Hematopoietic multipotent progenitor cell treated with erythropoietin and hydrocortisone succinate and interleukin-3 and kit ligand, for 8 days (in vitro differentiated cells): ENCODE measurements around the gene ZNF618.

Source experiments
- DNase-seq: peaks from one replicate; pipeline ENCODE4 v3.0.0-alpha.2; 2015

The ZNF618 gene

GRCh38 chr9:113914517-113914916 lies 38.4 kb downstream of the ZNF618 start:
- no peak for DNase-seq

DNA sequence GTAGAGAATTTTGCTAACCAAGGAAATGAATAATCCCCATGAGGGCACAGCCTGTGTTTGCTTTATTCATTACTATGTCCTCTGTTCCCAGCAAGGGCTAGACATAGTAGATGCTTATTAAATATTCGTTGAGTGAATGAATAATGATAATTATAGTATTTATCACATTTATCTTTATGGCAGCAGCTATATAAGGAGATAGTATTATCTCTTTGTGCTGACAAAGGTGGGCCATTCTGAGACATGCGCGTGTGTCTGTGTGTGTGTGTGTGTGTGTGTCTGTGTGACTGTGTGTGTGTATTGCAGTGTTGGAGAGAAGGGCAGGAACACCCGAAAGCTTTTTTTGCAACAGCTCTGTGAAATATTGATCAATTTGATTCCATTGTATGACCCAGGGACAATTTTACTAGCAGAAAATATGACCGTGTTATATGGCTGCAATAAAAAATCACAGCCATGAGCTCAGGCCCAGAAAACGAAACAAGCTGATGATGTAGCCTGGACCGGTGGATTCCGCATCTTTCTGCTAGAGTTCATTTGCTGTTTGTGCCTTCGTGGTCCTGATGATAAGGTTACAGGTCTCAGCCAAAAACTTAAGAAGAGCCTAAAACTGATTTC lies 39.8 kb downstream of the ZNF618 start:
- DNase-seq = no peak

GRCh38 chr9:113916931-113917330 lies 40.8 kb downstream of the ZNF618 start:
- DNase-seq = no peak

GRCh38 chr9:113918697-113919350 lies 42.7 kb downstream of the ZNF618 start:
- no peak for DNase-seq

- DNase-seq = no peak
Observed at GRCh38 chr9:113919382-113919781, 43.3 kb downstream of the ZNF618 start.

- DNase-seq = no peak
Observed at GRCh38 chr9:113919871-113920270, 43.8 kb downstream of the ZNF618 start.

DNA sequence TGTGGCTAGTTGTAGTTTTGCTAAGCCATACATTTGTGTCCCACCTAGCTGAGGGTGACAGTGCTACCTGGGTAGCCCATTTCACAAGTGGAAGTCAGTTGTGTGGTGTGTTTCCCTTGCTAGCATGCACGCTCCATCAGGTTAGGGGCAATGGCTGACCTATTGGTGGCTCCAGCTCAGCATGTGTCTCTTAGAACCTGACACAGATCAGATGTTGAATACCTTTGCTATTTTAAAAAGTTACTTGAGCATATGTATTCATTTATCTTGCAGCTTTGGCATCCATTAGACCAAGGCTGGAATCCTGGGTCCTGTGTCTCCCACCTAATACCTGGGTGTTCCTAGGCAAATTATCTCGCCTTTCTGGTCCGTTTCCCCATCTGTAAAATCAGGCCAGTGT lies 44.8 kb downstream of the ZNF618 start:
- no peak for DNase-seq

- DNase-seq = no peak
Observed at GRCh38 chr9:113921396-113921925, 45.4 kb downstream of the ZNF618 start.

DNA sequence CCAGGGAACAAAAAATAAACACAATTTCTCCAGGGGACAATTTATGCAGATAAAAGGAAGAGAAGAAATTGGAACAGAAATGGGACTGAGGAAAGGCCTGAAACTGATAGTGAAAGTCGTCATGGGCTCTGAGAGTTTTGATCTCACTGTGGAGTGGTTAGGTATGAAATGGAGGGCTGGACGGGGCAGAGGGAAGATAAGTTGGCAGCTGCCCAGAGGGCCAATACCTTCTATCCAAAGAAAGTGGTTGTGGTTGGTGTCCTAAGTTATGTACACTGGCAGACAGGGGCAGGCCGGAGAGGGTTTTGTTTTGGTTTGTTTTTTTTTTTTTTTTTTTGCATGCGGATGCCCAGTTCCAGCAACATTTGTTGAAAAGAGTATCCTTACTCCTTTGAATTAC lies 46.1 kb downstream of the ZNF618 start:
- DNase-seq = peak; percentile 63

- DNase-seq = no peak
Observed at GRCh38 chr9:113926211-113926610, 50.1 kb downstream of the ZNF618 start.

DNA sequence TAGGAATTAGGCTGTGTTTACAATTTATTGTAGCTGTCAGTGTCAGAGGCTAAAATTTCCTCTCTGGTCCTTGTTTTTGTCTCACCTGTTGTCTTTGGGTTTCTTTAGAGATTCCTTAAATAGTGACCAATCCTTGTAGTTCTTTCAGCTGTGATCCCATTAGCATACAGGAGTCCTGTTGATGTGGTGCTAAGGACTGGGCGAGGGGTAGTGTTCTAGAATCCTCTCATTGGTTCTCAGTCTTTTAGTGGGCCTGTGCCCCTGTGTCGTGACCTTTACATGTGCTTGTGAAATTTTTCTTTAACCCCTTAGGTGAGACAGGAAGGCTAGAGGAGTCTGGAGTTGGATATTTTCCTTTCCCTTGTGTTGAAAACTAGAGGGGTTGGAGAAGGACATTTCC lies 51.2 kb downstream of the ZNF618 start:
- no peak for DNase-seq

GRCh38 chr9:113928269-113928668 lies 52.2 kb downstream of the ZNF618 start:
- DNase-seq = no peak

GRCh38 chr9:113929634-113930389 lies 53.7 kb downstream of the ZNF618 start:
- no peak for DNase-seq

DNA sequence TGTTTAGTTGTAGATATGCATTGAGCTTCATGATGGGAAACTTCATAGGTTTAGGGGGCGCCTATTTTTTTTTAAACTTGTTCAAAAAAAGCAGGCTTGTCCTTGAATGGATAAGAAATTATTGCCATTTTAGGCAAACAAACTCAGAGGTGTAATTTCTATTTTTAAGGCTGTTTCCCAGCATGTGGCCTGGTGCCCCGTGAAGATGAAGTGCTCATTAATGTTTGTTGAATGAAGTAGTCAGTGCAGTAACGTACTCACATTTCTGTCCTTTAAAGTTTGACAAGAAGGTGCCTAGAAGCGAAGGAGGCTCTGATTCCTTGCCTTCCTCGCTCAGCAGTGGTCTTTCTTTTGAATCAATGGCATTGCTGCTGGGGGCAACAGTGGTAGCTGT lies 54.3 kb downstream of the ZNF618 start:
- DNase-seq = no peak

DNA sequence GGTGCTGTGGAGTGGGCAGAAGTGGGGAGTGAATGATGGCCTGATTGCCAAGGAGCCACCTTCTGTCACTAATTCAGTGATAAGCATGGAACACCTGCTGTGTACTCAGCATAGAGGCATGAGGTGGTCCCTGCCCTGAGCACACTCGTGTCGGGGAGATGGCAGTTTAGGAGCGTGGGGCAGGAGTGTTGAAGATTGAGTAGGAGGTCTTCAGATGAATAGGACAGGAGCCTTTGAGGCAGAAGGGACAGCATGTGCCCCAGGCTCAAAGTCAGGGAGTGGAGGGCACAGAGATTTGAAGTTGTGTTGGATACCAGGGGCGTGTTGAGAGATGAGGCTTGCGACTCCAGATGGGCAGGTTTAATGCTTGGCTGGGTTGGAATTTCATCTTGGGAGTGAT lies 55.0 kb downstream of the ZNF618 start:
- DNase-seq = no peak

GRCh38 chr9:113931777-113932176 lies 55.7 kb downstream of the ZNF618 start:
- DNase-seq = no peak

- DNase-seq = no peak
Observed at GRCh38 chr9:113932906-113933584, 56.9 kb downstream of the ZNF618 start.

DNA sequence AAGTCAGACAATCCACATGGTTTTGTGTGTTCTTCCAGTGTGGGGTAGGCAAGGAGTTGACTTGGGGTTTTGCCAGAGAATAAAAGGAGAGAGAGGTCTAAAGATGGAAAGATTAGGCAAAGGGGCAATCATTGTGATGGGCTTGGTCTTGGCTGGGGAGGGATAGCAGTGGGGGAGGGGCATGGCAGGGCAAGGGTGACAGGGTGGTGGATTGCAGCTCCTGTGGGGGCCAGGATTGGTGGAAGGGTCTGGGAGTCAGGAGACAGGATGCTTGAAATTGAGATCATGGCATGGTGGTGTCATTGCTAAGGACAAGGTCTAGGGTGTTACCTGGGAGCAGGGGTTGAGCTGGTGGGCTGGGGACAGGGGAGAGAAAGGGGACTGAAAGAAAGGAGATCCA lies 57.6 kb downstream of the ZNF618 start:
- DNase-seq = no peak

DNA sequence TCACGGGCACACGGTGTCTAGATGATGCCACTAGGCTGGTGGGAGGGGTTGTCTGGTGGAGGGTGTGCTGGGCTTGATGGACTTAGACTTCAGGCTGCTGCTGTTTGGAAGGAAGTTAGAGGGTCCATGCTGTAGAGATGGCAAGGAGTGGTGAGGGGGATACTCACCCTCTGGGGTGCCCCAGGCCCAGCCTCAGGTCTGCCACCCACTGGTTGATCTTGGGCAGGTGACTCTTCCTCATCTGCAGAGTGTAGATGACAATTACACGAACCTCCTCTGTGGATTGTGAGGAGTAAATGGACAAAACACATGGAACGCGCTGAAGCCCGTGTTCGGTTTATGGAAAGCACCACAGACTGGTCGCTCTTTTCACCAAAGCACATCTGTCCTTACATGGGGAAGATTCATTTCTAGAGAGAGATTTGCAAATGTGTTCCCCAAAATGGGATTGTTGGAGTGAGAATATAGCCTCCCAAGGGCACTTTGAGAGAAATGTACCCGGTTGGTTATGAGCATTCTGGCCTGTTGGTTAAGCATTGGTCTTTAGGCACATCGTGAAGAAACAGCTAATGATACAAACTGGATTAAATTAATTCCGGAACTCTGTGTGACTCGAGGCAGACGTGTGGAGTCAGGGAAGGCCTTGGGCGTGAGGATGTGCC lies 58.2 kb downstream of the ZNF618 start:
- DNase-seq = no peak

DNA sequence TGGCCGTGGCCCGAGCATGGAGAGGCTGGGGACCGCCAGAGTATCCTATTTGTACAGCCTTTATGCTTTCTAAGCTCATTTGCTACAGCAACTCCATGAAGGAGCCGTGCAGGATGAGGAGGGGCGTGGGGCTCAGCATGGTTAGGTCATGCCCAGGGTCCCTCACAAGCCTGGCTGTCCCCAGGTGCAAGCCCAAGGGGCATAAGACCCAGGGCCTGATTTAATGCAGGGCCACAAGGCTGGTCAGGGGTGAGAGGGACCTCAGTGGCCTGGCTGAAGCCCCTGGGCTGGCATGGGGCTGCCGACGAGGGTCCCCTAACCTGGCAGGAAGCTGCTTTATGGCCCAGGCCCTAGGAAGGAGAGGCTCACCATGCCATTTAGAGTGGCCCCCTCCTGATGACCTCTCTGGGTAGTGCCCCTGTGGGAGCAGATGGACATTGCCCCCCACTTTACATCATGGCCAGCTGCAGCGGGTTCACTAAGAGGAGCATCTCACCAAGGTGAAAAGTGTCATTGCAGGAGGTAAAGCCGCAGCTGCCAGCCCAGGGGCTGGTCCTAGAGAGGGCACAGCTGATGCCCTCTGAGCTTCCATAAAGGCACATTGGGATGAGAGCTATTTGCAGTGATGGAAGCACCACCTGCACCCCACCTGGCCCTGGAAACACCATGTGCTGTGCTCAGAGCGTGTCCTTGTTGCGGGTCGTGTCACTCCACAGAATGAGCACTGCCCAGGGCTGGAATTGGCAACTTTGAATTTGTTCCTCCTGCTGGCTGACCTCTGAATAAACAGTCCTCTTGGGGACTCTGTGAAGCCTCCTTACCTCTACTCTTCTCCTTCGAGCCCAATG lies 58.9 kb downstream of the ZNF618 start:
- no peak for DNase-seq

DNA sequence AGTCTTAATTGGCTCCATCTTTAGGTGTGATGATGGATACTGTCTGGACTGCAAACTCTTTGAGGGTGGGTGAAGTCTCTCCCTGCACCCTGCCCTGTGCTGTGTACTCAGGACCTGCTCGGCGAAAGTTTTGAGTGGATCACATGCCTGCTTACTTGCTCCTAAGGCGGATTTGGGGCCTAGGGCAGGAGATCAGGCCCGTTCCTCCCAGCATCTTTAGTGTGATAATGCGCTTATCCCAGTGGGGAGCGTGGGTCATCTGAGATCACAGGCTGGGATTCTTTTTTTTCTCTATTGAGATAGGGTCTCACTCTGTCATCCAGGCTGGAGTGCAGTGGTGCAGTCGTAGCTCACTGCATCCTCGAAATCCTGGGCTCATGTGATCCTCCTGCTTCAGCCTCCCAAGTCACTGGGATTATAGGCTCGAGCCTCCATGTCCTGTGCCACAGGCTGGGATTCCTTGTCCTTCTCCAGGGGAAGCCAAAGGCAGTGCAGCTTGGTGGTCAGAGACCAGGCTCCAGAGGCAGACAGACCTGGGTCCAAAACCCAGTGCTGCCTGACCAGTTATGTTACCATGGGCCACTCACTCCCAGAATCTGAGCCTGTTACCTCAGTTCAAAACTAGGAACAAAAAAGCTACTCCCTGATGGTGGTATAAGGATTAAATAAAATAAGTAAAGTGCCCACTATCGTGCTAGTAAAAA lies 59.7 kb downstream of the ZNF618 start:
- no peak for DNase-seq
